Activated effector memory CD4-positive, alpha-beta T cell treated with Interleukin-2 at 50 U/mL for 16 hours (primary cell): Measurements from ENCODE around the gene ATP8B1.
"Not testable (repeated sequence)": the region's sequence is repeated elsewhere in the genome, so short reads cannot be mapped to it uniquely, and the experiment has no call there.

Experiments
- DNase-seq: peaks from one replicate; pipeline ENCODE4 v3.0.0-alpha.2; 2020

Gene ATP8B1

DNA sequence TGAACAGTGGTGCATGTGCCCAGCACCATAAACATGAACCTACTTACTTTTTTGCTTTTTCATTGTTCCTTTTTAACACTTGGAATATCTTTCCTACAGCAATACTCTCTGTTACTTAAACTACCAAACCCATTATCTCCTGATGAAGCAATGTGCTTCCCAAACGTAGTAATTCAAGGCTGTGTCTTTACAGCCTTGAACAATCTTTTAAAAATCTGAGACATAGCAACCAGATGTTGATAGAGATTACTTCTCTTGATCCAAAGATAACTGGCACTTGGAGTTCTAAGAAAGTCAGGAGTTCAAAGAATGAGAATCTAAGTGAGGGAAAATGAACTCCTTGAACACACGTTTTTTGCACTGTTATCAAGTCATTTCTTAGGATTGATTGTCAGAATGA lies 40.4 kb downstream of the ATP8B1 start:
- no peak for DNase-seq

DNA sequence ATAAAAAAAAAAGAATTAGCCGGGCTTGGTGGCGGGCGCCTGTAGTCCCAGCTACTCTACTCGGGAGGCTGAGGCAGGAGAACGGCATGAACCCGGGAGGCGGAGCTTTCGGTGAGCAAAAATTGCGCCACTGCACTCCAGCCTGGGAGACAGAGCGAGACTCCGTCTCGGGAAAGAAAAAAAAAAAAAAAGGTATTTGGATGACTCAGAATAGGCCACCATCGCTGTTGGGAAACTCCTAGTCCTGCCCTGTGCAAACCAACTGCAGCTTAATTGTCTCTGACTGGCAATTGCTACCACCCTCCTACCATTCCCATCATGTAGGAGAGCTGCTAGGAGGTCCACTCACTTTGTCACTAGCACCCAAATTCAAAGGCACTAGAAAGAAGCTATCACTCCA lies 43.5 kb downstream of the ATP8B1 start:
- DNase-seq: no peak

DNA sequence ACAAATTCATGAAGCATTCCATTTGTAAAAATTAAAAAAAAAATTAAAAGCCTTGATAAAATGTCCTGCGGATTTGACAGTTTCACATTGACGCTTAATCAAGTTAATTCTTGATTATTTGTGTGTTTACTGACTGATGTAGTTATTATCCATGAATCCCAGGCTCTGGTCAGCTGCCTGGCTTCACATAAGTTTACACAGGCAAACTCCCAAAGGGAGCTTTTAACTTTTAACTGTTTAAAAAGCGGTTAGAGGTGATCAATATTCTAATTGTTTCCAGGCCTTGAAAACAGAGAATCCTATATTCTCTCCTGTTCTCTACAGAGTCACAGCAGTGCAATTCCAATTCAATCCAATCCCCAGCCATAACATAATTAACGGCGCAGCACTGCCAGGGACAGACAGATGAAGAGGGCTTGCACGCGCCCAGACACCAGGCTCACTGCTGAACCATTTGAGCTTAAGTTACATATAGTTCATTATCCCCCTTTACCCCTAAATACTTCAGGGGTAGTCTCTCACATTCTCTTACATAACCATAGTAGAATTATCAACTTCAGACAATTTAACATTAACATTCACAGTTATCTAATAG lies 47.5 kb downstream of the ATP8B1 start:
- no peak for DNase-seq

- no peak for DNase-seq
Observed at GRCh38 chr18:57754577-57755338, 48.4 kb downstream of the ATP8B1 start.

DNA sequence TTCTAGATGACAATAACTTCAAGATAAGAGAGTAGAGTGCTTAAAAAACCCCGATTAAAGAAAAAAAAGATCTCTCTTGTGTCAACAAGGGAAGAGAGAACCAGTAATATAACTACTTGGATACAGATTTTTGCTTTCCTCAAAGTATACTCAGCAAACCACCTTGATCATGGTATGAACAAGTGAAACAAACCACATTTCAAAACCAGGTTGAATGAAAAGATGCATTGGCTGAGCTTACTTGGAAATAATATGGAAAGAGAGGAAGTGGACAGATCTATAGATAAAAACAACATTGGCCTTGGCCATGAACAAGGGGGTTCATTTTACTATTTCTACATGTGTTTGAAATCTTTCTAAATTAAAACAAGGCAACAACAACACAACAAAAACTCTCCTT lies 50.1 kb downstream of the ATP8B1 start:
- no peak for DNase-seq

GRCh38 chr18:57749604-57749970 lies 53.5 kb downstream of the ATP8B1 start:
- DNase-seq: no peak

- no peak for DNase-seq
Observed at GRCh38 chr18:57748770-57749603, 54.1 kb downstream of the ATP8B1 start.

- no peak for DNase-seq
Observed at GRCh38 chr18:57747809-57748680, 55.1 kb downstream of the ATP8B1 start.

GRCh38 chr18:57744211-57744694 lies 58.9 kb downstream of the ATP8B1 start:
- no peak for DNase-seq

- DNase-seq: no peak
Observed at GRCh38 chr18:57743008-57743407, 60.1 kb downstream of the ATP8B1 start.

DNA sequence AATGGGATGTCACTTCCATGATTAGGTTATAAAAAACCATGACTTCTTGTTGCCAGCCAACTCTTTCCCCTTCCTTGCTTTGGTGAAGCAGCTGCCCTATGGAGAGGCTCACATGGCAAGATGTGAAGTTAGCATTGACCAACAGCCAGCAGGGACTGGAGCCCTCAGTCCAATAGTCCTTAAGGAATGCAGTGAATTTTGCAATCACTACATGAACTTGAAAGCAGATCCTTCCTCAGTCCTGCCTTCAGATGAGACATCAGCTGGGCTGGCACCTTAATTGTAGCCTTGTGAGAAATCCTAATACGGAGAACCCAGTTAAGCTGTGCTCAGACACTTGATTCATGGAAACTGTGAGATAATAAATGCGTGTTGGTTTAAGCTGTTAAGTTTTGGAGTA lies 61.8 kb downstream of the ATP8B1 start:
- DNase-seq: no peak

DNA sequence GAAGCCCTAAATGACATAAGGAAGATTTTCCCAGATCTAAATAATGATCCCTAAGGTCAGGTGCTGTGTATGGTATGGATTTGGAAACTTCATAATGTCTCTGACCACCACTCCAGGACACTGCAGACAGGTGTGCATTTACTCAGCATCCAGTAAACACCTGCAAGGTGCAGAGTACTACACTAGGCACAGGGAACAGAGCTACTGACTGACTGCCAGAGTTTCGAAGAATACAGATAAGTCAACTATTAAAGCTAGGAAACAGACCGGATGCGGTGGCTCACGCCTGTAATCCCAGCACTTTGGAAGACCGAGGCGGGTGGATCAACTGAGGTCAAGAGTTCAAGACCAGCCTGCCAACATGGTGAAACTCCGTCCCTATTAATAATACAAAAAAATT lies 65.0 kb downstream of the ATP8B1 start:
- DNase-seq: no peak

GRCh38 chr18:57737400-57738060 lies 65.6 kb downstream of the ATP8B1 start:
- no peak for DNase-seq

GRCh38 chr18:57735042-57735441 lies 68.1 kb downstream of the ATP8B1 start:
- not testable (repeated sequence) for DNase-seq

GRCh38 chr18:57733861-57734260 lies 69.3 kb downstream of the ATP8B1 start:
- DNase-seq: no peak

GRCh38 chr18:57730146-57730545 lies 73.0 kb downstream of the ATP8B1 start:
- no peak for DNase-seq

DNA sequence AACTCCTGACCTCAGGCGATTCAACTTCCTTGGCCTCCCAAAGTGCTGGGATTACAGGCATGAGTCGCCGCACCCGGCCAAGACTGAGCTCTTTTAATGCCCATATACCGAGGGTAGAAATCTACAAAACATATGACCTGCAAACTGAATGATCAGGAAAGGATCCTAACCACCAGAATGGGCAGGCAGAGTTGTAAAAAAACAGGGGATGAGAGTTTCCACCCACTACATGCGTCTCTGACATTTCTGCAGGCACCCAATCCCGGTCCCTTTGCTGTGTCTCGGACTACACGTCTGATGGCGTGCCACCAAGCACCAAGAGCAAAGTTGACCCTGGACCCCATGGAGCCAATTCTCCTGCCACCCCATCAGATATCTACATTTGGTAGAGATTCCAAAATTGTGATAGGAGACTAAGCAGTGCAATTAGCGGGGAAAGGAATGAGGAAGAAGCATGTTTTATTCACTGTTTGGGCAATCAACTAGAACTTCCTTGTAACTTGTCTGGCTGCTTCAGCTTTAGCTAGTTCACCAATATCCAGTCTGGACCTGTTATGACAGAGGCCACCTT lies 74.1 kb downstream of the ATP8B1 start:
- DNase-seq: no peak

GRCh38 chr18:57727952-57728807 lies 74.9 kb downstream of the ATP8B1 start:
- no peak for DNase-seq

- not testable (repeated sequence) for DNase-seq
Observed at GRCh38 chr18:57719211-57719935, 83.7 kb downstream of the ATP8B1 start.

DNA sequence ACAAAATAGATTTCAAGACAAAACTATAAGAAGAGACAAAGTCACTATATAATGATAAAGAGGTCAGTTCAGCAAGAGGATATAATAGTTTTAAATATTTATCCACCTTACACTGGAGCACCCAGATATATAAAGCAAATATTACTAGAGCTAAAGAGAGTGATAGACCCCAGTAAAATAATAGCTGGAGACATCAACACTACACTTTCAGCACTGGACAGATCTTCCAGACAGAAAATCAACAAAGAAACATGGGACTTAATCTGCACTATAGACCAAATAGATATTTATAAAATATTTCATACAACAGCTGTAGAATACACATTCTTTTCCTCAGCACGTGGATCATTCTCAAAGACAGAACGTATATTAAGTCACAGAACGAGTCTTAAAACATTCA lies 86.6 kb downstream of the ATP8B1 start:
- no peak for DNase-seq
